Umbilical cord (tissue), 2 donors: ENCODE results near the gene NFIA. TPM values are rescaled to one million over a fixed set of nuclear protein-coding genes. Genes with fewer than 3 reads are reported as not detected.

Source experiments
- DNase-seq: peaks from one replicate; pipeline ENCODE4 v3.0.0-alpha.2; 2015; ENCODE audit warnings: low spot score
- total RNA-seq: library from RNA; depleted of rRNA; stranded (reverse); fragments of >200 nt; gene quantifications from one replicate; pipeline ENCODE4 v1.2.3, GENCODE V29; 2014; ENCODE audit warnings: low replicate concordance; ENCODE audit not compliant: insufficient read depth

The NFIA gene
- 23.6 TPM for total RNA-seq

DNA sequence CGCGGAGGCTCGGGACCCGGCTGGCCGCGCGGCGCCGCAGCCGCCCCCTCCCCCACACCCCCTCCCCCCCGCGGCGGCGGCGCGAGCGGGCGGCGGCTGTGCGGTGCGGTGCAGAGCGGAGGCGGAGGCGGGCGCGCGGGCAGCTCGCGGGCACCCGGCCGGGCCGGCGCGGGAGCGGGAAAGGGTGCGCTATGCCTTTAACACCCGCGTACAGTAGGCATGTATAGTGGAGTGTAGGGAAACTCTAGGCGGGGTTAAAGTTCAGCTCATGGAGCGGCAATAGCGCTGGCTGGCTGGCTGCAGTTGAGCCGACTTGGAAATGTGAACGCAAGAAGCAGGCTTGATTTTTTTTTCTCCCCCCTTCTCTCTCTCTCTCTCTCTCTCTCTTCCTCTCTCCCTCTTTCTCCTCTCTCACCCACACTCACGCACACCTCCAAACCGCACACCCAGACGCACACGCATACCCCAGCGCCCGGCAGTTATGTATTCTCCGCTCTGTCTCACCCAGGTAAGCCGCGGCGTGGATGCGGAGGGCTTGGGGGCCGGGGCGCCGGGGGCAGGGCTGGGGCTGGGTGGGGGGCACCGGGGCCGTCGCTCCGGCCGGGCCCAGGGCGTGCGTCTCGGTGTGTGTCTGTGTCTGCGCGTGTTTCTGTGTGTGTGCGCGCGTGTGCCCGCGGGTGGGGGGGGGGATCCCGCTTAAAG is at the start of gene NFIA:
Gene NFIA, plus strand, starts transcription at position 251 of the 702 bp plus-strand sequence.
- DNase-seq, result peak; percentile 82

DNA sequence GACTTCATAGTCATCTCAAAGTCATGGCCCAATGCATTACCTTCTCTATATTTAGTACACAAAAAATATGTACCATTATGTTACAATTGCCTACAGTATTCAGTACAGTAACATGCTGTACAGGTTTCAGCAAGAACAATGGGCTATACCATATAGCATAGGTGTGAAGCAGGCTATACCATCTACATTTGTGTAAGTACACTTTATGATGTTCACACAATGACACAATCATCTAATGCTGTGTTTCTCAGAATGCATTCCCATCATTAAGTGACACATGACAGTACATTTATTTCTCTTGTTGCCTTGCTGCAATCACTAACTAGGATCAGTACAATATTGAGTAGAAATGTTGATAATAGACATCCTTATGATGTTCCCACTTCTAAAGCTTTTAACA is 46.5 kb upstream of the NFIA start:
- no peak for DNase-seq

DNA sequence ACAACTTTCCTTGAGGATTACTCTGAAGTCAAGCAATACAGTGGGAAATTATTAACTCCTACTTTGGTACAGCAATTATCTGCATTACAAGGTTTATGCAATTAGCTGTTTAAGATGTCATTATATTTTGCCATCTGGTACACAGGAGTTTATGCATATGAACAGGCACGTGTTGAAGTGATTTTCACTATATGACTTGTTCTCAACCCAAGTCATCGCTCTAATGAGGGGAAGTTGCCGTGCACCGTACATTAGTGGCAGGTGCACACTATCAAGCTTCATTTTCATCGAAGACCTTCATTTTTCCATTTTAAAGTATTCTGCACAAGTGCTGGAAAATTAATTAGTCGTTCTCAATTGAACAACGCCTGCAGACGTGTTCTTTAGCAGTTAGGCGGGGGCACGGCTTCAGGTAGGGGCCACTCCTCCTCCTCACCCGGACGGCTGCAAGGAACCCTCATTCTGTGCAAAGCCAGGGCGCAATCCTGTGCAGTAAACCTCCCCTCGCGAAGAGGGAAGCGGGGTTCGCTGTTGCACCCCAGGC is 39.8 kb upstream of the NFIA start:
- DNase-seq, result no peak

DNA sequence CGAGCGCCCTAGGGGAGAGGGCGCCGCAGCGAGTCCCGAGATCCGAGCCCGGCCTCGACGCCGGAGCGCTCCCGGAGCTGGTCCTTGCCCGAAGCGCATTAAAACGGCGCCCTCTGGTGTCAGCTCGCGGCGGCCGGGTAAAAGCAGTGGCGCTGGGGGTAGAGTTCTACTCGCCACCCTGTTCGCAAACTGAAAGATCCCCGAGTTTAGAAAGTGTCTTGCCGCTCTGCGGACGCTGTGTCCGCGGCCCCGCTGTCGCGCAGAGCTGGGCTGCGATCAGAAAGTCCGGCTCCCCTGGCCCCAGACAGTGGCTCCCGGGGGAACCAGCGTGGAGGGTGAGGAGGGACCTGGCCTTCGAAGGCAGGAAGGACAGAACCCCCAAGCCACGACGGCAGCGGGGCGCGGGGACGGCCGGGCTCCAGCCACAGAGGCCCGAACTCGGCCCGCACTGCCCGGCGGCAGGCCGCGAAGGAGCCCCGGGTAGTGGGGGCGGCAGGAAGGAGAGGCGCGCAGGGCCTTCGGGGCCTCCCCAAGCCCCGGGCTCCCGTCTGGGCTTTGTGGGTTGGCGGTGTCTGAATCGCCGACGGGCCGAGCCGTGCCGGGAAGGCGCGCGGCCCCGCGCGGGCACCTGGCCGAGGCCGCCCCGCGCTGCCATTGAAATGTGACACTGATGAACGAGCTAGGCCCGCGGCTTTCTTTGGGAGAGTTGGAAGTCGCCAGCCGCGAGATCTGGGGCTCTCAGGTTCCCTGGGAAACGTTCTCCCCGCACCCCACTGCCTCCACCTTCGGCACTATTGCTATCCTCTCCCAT is 39.1 kb upstream of the NFIA start:
- DNase-seq, result peak; percentile 77

DNA sequence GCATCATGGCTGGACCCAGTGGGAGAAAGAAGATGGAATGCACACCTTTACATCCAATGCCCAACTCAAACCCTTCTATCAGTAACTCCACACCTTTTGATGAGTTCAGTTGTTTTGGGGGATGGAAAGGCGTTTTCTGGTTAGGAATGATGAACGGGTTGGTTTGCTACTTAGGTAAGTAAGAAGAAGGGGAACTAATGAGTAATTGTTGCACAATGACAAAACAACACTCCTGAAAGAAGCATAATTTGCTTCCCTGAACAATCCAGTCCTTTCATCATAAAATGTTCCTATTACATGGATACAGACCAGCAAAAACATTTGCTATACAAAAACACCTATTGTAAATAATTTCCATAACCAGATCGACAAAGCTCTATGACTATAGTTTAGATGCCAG is 35.9 kb upstream of the NFIA start:
- DNase-seq, result no peak

DNA sequence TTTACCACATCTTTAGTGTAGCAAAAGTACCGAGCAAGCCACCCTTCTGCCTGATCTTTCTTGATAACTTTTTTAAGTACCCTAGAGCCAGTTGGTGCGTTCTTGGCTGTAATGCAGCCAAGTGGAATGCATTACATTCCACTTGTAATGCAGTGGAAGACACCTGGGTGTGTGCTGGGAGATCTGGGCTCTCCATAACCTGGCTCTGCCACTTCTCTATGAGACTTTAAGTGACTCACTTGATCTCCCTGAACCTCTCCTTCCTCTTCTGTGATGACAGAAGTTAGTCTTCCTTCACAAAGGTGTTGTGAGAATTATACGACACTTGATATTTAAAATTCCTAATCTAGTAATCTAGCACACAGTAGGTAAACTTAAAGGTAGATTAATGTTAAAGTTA is 35.3 kb upstream of the NFIA start:
- DNase-seq, result no peak

DNA sequence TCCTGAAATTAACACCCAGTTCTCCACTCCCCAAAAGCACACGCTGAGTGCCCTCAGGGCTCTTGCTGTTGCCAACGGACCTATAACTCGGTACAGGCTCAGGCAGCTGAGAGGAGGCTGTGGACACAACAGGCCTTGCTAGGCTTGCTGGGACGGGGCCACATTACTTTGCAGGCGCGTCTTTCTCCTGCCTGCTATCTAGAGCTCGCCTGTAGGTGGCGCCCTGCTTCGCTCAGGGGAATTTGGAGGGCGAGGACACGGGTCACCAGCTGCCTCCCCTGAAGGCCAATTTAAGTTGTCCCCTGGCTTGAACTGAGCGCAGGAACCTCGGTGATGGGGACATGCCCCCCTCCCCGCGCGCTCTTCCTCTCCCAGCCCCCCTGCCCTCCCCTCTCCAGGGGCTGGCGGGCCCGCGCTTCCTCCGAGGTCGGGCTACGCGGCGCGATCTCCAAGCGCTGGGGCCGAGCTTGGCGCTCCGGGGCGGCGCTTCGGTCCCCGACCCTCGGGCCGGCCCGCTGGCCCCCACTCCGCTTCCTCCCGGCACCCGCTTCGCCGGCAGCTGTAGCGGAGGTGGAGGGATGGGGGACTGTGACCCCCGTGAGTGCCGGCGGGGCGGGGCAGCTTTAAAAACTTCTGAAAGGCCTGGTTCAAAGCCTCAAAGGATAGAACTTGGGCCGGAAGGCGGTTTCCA is 32.4 kb upstream of the NFIA start:
- peak; percentile 94 for DNase-seq

DNA sequence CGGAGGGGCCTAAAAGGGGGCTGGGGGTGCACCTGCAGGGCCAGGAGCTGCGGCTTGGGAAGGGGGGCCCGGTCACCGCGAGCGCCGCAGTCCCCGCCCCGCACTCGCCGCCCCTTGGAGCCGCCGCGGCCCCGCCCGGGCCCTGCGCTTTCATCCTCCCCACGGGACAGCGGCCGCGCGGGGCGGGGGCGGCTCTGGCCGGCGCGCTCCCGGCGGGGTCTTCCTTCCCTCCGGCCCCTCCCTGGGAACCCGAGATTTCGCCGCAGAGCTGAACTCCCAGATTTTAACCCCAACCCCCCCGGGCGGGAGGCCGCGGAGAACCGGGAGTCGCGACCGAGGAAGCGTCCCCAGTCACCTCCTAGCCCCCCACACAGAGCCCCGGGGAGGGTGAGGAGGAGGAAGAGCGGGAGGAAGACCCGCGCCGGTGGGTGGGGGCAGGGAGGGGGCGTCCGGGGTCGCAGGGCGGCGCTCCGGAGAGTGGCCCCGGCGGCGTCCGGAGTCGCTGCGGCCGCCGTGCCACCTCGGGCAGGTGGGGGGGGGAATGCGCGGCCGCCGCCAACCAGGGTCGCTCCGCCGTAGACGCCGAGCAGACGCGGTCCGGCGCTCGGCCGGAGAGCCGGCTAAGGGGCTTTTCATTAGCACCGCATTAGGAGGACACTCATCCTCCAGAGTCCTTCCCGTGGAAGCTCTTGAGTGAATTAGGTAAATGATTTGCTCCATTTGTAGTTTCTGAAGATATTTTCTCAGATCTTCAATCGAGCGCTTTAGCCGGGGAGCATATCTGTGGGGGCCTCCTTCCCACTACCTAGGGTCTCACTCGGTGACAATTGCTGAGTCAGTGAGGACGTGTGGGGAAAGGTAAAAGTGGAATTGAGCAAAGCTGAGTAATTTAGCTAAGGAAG is 31.6 kb upstream of the NFIA start:
- no peak for DNase-seq

DNA sequence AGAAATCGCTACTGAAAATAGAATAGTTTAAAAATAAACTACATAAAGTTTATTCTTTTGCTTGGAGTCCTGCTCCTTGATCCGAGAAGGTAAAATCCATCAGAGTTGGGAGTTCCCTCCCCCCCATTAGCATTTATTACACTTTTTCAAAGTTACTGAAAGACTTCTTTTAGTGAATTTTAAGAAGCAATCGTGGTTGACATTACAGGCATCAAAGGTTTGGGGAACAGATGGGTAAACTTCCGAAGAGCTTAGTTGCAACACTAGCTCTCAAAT is 31.0 kb upstream of the NFIA start:
- DNase-seq, result no peak

DNA sequence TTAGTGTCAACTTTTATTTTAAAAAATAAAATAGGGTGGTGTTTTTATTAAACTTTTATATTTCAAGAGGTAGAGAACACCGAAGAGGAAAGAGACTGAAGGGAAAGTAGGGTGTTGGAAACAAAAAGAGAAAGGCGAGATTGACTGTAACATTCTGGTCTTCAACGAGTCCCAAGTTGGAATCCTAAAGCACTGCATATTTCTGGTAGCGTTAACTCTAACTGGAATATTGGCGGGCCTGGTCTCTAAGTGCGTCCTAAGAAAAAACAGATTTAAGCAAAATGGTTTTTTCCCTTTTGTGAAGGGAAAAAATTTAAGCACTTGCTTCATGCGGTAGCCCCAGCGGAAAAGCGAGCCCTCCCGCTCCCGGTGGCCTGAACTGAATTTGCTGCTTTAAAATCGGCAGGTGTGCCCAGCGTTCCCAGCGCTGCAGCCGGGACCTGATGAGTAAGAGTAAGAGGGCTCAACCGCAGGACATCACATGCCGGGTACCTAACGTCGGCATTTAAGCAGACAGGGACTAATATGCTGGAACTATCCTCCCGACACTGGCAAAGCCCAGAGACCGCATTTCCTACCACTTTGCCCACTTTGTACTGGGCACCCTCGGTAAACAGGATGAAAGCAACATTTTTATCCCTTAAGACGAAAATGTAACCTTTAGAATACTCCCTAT is 30.5 kb upstream of the NFIA start:
- DNase-seq, result no peak

DNA sequence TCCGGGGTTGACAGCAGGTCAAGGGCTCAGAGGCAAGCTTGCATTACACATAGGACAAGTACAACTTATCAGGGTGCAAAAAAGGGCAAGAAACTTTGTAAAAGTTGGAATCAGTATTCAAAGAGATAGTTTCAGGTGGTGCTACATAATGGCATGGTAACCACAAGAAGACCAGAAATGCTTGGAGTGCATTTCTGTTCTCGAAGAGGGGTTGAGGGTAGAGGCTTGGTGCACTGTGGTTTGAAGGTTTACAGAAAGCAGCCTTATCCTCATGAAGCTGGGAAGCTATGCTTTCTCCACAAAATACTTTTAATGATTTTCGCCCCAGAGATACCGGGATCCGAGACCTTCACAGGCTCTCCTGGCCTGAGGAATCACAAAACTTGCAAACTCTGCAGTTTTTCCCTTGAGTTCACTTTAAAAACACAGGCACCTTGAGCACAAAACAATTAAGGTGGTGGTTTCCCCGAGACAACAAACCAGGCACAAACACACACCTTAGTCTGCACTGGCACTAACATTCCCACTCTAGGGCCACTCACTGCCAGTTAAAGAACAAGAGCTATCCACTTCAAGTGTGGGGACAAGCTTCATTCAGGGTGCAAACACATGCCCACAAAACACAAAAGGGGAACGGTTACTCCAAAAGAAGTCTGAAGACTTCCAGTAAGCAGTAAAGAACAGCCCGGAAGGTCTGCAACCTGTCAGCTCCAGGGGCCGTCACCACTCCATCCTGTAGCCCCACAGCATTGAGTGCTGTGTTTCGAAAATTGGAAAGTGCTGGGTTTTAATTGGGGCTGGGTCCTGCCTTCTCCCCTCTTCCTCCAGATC is 29.8 kb upstream of the NFIA start:
- no peak for DNase-seq

DNA sequence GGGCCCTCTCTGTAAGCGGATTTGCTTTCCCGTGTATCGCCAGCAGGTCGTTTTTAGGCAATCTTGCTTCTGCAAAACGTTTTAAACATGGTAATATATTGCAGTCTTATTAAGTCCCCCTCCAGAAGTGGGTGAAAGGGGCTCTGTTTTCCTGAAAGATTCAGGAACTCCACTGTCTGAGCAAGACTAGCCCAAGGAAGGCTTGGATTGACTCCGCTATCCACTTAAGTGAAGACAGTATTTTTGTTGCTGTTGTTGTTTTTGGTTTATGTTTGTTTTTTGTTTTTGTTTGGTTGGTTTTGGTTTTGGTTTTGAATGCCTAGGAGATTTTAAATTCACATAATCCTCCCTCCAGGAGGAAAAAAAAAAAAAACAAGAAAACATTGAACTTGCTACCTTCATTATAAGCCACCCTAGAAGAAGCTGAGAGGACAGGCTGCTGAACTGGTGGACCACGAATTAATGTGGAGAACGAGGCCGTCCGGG is 29.1 kb upstream of the NFIA start:
- DNase-seq, result no peak

DNA sequence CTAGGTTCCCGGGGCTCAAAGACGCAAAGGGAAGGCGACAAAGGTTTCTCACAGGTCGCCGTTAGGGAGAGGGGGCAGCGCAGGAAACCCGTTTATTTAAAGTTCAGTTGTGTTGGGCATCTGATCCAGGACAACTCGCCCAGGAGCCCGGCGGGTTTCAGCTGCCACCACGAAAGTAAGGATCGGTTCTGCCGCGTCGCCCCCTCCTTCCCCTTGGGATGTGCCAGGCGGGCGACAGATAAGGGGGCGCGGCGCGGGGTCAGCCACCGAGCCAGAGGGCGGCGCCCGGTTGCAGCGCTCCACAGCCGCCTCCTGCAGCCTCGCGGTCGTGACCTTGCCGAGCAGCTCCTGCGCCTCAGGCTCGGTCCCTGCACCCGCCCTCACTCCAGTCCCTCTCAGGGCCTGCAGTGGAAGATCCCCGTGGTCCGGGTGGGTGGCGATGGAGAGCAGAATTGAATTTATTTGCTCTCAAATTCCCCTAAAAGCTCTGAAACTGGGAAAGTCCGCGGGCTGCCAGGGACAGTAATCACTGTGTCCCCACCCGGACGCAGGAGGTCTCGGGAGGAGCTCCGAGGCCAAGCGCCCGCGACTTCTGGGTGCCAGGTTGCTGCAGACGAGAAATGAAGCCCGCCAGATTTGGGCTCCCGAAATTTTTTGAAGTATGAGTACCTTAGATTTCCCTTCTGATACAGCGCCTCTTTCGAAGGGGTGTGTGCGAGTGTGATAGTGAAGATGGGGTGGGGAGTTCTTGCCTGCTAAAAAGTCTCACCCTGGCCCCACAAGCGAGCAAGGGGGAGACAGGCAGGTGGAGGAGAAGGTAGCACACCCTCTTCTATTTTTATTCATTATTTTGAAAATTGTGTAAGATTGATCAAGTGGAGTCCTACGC is 28.4 kb upstream of the NFIA start:
- peak; percentile 28 for DNase-seq

DNA sequence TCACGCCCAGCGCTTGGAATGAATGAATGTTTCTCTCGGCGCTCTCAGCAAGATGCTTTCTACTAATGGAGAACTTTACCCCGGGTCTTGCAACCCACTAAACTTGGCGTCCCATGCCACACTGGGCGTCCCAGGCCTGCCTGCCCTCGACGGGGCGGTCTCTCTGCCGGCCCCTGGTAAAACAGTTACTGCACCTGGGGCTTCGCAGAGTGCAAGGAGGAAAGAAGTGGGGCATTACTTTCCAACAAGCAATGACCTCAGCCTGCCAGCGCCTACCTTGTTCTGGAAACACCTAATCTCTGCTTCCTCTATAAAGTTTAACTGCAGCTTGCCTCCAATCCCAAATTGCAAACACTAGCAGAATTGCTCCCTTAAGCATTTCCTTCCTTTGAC is 27.8 kb upstream of the NFIA start:
- no peak for DNase-seq

DNA sequence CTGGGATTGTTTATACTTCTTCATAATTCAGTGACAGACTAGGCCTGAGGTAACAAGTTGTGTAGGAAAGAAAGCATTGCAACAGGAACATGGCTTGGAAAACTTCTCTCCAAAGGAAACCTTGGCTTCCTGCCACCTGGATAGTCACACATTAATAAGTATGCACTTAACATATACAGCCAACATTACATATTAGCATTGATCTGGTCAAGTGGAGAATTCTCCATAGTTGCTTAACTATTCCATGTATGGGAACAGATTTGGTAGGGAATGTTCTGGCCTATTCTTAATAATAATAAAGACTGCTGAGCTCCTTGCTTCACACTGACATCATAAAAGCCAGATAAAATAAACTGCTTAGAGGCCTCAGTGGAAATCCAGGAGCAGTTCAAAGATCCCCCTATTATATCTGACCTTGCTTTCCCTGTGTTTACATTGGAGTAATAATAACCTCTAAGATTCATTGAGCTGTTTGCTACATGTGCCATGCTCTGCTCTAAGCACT is 27.2 kb upstream of the NFIA start:
- DNase-seq, result peak; percentile 31

DNA sequence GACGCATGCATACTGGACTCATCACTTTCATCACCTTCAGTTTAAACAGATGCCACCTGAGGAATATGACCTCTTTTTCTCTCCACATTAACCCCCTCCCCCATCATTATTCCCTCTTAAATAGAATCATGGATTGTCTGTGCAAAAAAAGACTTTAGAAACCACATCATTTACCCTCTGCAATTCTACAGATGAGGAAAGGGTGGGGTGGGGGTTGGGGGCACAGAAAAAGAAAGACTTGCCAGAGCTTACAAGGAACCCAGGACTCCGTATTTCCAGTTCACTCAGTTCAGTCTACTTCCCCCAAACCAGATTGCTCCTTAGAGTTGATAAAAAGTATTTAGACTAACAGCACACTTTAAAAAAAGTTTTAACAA is 26.2 kb upstream of the NFIA start:
- DNase-seq, result no peak

DNA sequence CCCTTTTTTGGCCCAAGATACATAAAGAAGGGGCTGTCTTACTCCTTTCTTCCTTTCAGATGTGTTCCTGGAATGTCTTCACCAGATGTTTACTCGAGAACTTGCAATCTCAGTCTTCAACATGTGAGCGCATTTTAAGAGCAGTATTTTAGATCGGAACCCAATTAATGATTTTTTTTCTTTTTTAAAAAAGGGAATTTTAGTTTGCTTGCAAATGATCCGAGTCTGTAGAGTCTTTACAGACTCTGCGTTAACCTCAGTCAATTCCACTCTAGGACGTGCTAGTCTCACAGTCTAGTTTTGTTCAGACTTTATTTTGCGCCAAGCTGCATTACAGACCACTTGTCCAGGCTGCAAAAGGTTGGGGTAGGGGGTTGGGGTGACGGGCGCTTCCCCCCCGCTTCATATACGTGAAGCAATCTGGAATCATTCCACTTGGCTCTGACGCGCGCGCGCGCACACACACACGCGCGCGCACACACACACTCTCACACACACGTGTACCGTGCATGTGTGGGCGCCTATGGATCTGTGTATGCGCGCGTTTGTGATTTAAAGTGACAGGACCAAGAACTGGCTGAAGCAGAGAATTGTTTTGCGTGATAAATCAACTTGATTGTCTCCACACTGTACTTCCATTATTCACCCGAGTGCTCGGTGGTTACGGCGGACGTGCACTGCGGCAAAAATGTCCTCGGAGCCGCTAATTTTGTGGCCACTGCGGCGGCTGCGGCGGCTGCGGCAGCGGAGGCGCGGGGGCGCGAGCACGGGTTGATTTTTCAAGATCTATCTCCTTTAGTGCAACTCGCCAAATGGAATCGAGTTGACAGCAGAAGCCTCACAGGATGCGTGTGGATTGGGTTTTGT is 25.6 kb upstream of the NFIA start:
- DNase-seq, result peak; percentile 84
